Jurkat, Clone E6-1 (cell line): ENCODE data around the gene ANKRD34A.
"Not testable (repeated sequence)": the region's sequence is repeated elsewhere in the genome, so short reads cannot be mapped to it uniquely, and the experiment has no call there.

Experiments
- DNase-seq: peaks from one replicate; pipeline ENCODE4 v3.0.0-alpha.2; 2011; ENCODE audit warnings: low read depth, low spot score
- H3K4me3 ChIP-seq: 2 replicates; pipeline ENCODE4 v1.5.1; 2011; ENCODE audit warnings: mild to moderate bottlenecking, low read length, control low read depth, moderate library complexity

The ANKRD34A gene

DNA sequence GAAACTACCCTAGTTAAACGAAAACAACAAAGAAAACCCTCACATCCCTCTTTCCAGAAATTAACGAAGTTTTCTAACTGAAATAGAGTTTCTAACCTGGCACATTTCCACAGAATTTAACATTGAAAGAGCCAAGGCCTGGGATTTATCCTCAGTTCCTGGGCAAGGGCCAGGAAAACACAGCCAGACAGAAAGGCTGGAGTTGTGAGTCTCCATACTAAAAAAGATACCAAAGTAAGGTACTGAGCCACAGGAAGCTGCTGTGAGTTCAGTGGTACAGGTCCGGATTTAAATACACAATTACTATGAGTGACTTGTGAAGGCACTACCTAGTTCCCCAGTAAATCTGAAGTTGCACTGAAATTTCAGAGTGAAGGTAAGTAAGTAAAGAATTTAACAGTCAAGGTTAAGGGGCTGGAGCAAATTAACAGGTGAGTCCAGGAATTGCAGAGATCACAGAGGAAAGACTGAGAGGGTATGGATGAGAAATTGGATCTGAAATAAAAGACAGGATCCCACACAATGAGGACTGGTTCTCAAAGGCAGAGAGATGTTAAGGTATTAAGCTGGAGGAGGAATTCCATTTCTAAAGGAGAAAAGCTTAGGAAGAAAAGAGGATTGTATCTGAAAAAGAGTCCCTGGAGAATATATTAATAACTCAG, 7.5 kb downstream of the ANKRD34A start:
- DNase-seq = no peak
- H3K4me3 ChIP-seq = peak overlapping the region; percentile 62

DNA sequence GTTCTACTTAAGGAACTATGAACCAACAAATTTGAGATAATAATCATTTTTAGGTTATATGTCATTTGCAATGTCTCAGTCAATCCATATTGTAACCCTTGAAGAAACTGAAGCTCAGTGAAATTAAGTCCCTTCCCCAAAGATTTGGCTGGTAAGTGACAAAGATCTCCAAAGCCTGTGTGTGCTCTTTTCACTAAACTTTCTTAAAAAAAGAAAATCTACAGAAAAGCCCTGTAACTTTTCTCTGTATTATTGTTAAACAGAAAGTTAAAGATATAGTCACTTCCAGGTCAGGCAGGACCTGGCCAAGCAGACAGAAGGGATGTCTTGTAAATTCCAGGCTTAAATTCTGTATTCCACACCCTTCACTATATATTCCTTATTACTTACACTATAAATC, 8.0 kb downstream of the ANKRD34A start:
- DNase-seq = no peak
- peak overlapping the region; percentile 62 for H3K4me3 ChIP-seq

DNA sequence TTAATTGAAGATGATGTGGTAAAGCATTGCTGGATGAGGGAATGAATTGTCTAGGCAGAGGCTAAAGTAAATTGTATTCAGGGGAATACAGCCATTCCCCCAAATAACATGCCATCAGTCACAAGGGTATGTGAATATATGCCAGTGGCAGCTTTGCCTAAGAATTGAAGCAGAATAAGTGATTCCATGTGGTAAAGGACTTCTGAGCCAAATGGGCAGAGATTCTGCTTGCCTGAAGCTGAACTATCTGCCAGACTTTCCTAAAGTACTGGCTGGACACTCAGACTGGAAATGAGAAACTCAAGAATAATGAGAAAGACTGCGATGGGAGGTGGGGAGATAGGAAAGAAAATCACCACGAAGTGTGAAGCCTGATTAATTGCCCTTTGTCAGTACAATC, 8.9 kb downstream of the ANKRD34A start:
- H3K4me3 ChIP-seq = no peak overlapping the region
- DNase-seq = no peak

DNA sequence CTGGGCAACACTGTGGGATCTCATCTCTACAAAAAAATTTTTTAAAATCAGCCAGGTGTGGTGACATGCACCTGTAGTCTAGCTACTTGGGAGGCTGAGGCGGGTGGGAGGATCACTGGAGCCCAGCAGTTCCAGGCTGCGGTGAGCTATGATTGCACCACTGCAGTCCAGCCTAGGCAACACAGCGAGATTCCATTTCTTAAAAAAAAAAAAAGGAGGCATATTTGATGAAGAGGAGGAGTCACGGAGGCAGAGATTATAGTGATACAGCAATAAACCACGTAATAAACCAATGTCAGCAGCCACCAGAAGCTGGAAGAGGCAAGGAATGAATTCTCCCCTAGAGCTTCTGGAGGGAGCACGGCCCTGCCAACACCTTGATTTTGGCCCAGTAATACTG, 10.5 kb downstream of the ANKRD34A start:
- no peak overlapping the region for H3K4me3 ChIP-seq
- DNase-seq = no peak

DNA sequence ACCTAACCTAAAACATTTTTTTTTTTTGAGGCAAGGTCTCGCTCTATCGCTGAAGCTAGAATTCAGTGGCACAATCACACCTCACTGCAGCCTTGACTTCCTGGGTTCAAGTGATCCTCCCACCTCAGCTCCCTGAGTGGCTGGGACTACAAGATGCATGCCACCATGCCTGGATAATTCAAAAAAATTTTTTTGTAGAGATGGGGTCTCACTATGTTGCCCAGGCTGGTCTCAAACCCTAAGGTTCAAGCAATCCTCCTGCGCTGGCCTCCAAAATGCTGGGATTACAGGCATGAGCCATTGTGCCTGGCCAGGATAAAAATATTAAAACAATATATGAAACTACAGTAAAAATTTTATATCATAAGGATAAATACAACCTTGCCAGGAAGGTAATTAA, 11.5 kb downstream of the ANKRD34A start:
- DNase-seq = no peak

DNA sequence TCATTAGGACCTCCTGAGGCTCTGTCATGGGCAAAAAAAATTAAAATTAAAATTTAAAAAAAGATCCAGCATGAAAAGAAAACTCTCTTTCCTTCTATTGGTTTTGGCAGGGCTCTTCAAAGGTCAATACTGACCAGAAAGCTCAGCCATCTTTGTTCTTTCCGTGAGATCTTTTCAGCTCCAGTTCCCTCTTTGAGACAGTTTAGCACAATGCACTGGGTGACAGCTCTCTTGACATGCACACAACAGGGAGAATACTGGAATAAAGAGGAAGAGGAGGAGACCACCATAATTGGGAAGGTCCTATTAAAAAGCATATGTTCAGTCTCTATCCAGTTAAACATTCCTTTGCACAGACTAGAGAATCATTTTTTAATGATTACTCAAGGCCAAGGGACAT, 12.8 kb downstream of the ANKRD34A start:
- no peak overlapping the region for H3K4me3 ChIP-seq
- DNase-seq = no peak

More for the DNA sequence above, 11.5 kb downstream of the ANKRD34A start:
- H3K4me3 ChIP-seq = no peak overlapping the region

DNA sequence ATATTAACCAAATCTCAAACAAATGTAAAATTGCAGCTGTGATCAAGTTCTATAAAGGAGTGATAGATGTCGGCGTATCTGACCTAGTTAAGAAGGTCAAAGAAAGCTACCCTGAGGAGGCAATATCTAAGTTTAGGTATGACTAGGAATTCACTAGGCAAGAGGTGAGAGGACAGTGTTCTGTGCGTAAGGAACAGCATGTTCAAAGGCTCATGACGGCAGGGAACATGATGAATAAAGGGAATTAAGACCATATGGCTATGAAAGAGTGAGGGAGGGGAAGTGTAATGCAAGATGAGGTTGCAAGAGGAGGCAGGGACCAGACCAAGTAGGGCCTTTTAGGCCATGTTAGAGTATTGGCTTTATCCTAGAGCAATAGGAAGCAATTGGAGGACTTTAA, 15.2 kb downstream of the ANKRD34A start:
- H3K4me3 ChIP-seq = no peak overlapping the region
- no peak for DNase-seq

DNA sequence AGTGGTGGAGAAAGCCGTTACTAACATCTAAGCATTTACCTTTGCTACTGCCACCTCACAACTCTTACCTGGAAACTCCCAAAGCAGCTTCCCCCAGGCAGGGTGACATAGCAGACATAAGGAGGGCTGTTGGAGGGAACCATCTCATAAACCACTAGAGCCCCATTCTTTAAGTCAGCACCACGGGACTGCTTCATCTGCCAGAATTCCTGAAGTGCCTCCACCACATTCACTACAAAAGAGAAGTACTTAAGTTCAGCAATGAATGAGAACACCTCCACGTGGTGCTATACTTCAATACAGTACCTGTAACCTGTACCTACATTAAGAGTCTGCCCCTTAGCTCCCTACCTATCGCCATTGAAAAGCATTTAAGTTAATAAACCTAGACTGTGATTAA, 16.8 kb downstream of the ANKRD34A start:
- no peak for DNase-seq
- H3K4me3 ChIP-seq = no peak overlapping the region

DNA sequence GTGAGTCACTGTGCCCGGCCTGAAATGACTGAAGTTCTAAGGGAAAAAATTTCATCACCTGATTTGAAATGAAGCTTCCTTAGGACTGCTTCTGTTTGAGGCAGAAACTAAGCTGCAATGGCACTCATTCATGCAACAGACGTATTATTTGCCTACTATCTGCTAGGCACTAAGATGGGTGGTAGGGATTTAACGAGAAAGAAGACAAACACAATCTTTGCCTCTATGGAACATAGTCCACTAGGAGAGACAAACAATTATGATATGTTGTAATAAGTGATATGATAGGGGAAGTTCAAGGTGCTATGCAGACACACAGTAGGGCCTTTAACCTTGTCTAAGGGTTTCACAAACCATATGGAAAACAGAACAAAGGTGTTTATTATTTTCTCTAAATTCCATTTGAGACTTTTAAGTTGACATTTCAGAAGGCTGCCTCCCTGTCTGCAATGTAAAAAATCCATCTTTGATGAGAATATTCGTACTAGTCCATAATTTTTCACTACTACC, 17.8 kb downstream of the ANKRD34A start:
- DNase-seq = no peak
- no peak overlapping the region for H3K4me3 ChIP-seq

DNA sequence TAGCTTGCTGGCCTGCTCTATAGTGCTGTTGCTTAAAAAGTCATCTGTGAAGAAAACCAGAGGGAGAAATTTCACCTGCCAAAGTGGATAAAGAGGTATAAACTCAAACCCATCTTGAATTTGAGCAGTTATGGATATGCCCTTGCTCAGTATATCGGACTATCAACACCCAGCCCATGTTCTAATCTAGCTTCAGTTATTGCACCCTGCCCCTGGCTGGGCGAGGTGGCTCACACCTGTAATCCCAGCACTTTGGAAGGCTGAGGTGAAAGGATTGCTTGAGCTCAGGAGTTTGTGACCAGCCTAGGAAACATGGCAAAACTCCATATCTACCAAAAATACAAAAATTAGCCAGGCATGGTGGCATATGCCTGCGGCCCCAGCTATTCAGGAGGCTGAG, 19.8 kb downstream of the ANKRD34A start:
- H3K4me3 ChIP-seq = no peak overlapping the region
- no peak for DNase-seq

DNA sequence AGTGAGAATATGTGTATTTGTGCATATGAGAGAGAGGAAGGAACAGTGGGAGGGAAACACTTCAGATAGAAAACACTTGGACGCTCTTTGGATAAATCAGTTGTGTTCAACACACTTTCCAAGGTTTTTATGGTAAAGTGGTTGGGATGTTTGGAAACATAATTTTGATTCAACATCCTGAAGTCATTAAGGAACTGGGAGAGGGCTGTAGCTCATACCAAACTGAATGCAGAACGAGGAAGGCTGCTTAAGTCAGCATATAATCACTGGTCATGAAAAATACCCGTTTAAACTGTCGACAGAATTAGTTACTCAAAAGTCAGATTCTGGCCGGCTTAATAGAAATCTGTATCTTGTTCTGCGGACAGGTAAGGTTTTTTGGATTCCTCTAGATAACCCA, 21.5 kb downstream of the ANKRD34A start:
- no peak for DNase-seq

DNA sequence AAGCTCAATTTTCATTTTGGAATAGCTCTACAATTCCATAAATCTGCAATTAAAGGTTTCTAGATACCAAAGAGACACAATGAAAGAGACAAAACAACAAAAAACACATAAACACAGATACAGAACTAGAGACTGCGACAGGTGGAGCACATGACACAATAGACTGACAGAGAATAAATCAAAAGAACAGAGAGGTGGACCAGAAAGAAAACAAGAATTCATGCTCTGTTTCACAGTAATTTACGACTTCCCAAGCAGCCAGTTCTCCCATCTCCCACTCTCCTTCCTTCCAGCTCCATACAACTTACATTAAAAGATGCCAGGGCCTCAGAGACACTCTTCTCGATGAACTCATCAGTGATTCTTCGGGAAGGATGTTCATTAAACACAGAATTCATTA, 22.0 kb downstream of the ANKRD34A start:
- DNase-seq = no peak
- H3K4me3 ChIP-seq = no peak overlapping the region

More for the DNA sequence above, 21.5 kb downstream of the ANKRD34A start:
- H3K4me3 ChIP-seq = no peak overlapping the region

DNA sequence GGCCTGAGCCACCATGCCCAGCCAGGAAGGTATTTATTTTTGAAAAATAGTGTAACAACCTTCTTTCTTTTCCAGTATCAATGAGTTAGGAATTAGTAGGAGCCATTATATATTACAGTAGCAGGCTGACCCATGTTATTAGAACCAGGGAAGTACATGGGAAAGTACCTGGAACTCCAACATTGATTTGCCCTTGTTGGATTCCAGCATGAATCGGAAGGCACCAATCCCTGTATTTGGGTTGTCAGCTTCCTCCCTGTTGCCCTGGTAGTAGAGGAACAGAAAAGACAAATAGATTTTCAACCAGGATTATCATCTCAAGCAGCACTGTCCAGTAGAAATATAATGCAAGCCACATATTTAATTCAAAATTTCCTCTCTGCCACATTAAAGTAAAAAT, 26.9 kb downstream of the ANKRD34A start:
- no peak overlapping the region for H3K4me3 ChIP-seq
- DNase-seq = no peak

DNA sequence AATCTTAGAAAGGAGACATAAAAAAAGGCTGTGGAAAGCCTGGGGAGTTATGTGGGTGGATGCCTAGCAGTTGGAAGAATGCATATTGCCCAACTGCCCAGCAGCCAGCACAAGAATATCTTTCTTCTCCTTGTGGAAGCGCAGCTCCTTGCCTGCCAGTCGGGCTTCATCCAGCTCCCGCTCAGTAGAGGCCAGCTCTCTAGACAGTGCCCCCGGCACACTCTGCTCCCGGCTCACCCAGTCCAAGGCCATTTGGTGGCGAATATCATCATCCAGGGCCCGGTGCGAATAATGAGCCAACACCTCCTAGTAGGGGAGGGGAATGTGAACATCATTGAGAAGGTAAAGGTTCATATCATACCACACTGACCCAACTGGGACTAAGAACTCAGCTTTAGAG, 28.1 kb downstream of the ANKRD34A start:
- no peak for DNase-seq
- no peak overlapping the region for H3K4me3 ChIP-seq

DNA sequence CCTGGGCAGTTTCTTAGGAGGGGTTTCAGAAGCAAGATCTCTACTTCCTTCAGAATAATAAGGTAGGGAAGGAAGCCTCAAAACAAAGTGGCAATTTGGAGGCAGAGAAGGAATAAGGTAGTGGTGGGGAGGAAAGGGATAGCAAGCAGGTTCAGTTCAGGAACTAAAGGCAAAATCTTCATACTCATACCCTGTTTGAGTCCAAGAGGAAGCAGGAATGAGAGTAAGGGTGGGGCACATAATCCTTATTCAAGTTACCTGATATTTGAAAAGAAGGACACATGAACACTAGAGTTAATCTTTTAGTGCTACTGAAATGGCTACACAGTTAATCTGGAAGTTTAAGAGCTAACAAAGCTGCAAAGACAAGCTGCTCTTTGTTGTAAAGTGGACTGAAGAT, 28.7 kb downstream of the ANKRD34A start:
- H3K4me3 ChIP-seq = no peak overlapping the region
- DNase-seq = no peak

DNA sequence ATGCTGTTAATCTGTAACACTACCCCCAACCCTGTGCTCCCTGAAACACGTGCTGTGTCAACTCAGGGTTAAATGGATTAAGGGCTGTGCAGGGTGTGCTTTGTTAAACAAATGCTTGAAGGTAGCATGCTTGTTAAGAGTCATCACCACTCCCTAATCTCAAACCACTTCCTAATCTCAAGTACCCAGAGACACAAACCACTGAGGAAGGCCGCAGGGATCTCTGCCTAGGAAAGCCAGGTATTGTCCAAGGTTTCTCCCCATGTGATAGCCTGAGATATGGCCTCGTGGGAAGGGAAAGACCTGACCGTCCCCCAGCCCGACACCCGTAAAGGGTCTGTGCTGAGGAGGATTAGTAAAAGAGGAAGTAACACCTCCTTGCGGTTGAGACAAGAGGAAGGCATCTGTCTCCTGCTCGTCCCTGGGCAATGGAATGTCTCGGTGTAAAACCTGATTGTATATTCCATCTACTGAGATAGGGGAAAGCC, 31.8 kb downstream of the ANKRD34A start:
- peak; percentile 32 for DNase-seq
- not testable (repeated sequence) for H3K4me3 ChIP-seq

DNA sequence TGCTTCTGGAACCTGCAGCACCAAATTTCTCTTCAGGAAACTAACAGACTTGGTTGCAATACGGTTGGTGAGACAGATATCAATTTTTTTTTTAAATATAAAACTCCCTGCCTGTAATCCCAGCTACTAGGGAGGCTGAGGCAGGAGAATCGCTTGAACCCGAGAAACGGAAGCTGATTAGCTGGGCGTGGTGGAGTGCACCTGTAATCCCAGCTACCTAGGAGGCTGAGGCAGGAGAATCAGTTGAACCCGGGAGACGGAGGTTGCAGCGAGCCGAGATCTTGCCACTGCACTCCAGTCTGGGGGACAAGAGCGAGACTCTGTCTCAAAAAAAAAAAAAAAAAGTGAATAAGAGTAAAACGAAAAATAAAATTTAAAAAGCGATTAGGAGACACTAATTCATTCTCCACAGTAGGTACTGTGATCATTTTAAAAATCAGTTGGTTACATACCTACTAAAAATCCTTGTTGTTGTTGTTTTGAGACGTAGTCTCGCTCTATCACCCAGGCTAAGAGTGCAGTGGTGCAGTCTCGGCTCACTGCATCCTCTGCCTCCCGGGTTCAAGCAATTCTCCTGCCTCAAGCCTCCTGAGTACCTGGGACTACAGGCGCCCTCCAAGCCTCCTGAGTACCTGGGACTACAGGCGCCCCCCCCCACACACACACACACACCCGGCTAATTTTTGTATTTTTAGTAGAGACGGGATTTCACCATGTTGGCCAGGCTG, 36.3 kb downstream of the ANKRD34A start:
- DNase-seq = no peak
- H3K4me3 ChIP-seq = peak overlapping the region; percentile 69

DNA sequence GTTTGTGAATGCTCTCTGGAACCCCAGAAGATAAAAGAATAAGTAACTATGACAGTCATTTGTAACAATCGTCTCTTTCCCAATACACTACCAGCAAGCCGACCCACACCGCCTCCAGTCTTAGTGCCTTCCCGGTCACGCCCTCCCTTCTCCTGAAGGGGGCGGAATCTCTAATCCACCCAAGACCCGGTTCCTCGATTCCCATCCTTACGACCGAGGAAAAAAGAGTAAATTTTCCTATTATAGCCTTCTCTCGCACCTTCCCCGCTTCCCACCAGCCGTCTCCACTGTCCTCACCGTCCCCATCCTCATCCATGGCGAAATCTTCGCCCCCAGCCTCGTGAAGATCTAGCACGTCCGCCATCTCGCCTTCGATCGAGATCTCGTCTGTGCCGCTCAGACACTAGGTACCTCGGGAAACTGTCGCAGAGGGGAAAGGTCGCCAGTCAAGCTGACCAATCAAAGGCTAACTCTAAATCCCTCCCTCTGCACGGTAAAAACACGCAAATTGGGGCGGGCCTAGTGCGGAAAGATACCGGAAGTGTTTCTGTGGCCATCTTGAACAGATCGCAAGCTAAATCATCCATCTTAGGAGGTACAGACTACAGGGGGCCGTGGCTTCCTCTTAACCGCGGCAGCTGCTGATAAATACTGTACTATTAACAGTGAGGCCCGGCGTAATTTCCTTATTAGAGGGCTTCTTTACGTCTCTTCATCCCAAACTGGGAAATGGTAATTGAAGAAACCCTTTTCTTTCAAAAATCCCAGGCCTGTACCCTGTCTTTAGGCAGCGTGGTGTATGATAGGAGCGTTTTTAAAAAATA, 37.1 kb downstream of the ANKRD34A start, which contains the start of gene RBM8A:
Gene RBM8A, minus strand, starts transcription at position 422 of the 824 bp plus-strand sequence. Its CDS starts 58 bp downstream, at position 364.
- H3K4me3 ChIP-seq = peak within 1 kb of the TSS; percentile 69
- DNase-seq = peak; percentile 99

DNA sequence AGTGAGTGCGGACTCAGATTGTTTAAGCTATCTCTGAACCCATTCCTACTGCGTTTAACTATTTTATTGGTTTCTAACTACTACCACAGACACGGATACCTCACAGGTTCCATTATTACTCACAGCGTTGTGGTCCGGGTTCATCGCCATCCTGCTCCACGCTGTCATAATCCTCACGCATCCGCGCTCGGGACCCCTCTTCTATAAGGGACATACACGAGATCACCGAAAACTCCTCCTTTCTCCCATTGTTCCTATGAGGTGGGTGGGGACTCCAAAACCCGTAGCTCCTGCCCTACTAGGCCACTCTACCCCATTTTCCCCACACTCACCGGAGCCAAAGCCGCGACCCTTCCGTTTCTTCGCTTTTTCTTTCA, 37.7 kb downstream of the ANKRD34A start:
- peak overlapping the region; percentile 69 for H3K4me3 ChIP-seq
- DNase-seq = no peak

DNA sequence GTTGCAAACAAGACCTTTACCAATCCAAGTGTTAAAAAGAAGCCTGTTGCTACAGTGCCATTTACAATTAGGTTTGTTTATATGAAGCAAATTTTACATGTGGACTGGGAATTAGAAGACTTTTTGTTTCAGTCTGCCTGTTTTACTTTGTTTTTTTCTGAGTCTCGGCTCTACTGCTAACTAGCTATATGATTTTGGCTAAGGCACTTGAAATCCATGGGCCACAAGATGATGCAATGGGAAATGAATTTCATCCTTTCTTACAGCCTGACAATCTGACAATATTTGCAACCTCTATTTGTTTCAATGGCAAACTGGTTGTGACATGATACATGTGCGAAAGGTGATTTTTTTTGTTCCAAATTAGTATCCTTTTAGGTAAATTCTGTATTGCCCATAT, 42.1 kb downstream of the ANKRD34A start:
- no peak for DNase-seq

More for the DNA sequence above, 42.1 kb downstream of the ANKRD34A start:
- no peak overlapping the region for H3K4me3 ChIP-seq
